ENCODE results near the gene DLK2.

- TF ChIP-seq CTCF (IDR thresholded peaks at IDR 0.05; ENCODE audit: low read length) (no peak), EZH2 (IDR thresholded peaks at IDR 0.05; ENCODE audit: borderline replicate concordance, low read length) (no peak)
These were observed 37.9 kb upstream of the DLK2 start for GRCh38 chr6:43493230-43493629.
